CD14-positive monocyte (primary cell): ENCODE results near the gene TFAP2C. TPM values are rescaled to one million over a fixed set of nuclear protein-coding genes. Genes with fewer than 3 reads are reported as not detected.

ENCODE experiments used
- DNase-seq, 3 donors: peaks; one replicate each; pipeline ENCODE4 v3.0.0-alpha.2; 2011 to 2022
- H2AFZ ChIP-seq: 2 replicates; pipeline ENCODE4 v1.6.0; 2012; ENCODE audit warnings: mild to moderate bottlenecking, low read depth, low read length, inconsistent platforms; ENCODE audit not compliant: insufficient read depth, poor library complexity, severe bottlenecking
- H3K27ac ChIP-seq, 2 donors: 1 replicate in 1 of 2; 2 replicates in 1 of 2; pipeline ENCODE4 v1.5.1; 2012 to 2013; ENCODE audit warnings: low read length in 2 of 2, control low read depth in 1 of 2, inconsistent platforms in 1 of 2, low read depth in 1 of 2, mild to moderate bottlenecking in 1 of 2
- H3K27me3 ChIP-seq, 2 donors: one replicate each; pipeline versions ENCODE4 v1.6.0 to v1.6.1; 2011 to 2013; ENCODE audit warnings: low read length in 2 of 2; ENCODE audit not compliant: control insufficient read depth in 2 of 2, insufficient read depth in 2 of 2
- H3K36me3 ChIP-seq, 2 donors: replicated peaks in 1 of 2; 1 replicate in 1 of 2; 2 replicates in 1 of 2; pipeline versions ENCODE4 v1.5.1 to v1.6.1; 2012 to 2013; ENCODE audit warnings: low read length in 2 of 2, control low read depth in 1 of 2, inconsistent platforms in 1 of 2, mild to moderate bottlenecking in 1 of 2; ENCODE audit not compliant: insufficient read depth in 2 of 2, control insufficient read depth in 1 of 2
- H3K4me1 ChIP-seq, 2 donors: 1 replicate in 1 of 2; 2 replicates in 1 of 2; pipeline versions ENCODE4 v1.5.1 to v1.6.1; 2012 to 2013; ENCODE audit warnings: low read length in 2 of 2, control low read depth in 1 of 2, inconsistent platforms in 1 of 2, mild to moderate bottlenecking in 1 of 2, moderate library complexity in 1 of 2; ENCODE audit not compliant: insufficient read depth in 2 of 2, control insufficient read depth in 1 of 2
- H3K4me2 ChIP-seq: replicated peaks from 2 replicates; pipeline ENCODE3; 2012; ENCODE audit warnings: low read length, moderate library complexity, mild to moderate bottlenecking; ENCODE audit not compliant: poor library complexity, severe bottlenecking; ENCODE audit errors: extremely low read depth
- H3K4me3 ChIP-seq, 3 experiments: fragments of 200-600 bp in 1 of 3; sonication (generic) in 1 of 3; replicated peaks in 1 of 3; 1 replicate in 2 of 3; 2 replicates in 1 of 3; pipeline ENCODE4 v1.5.1; 2011 to 2013; ENCODE audit warnings: low read length in 3 of 3, mild to moderate bottlenecking in 3 of 3, control low read depth in 2 of 3, low read depth in 2 of 3, inconsistent platforms in 1 of 3, moderate library complexity in 1 of 3
- H3K79me2 ChIP-seq: 2 replicates; pipeline ENCODE4 v1.6.0; 2012; ENCODE audit warnings: mild to moderate bottlenecking, control low read depth, inconsistent platforms, low read length, moderate library complexity; ENCODE audit not compliant: insufficient read depth
- H3K9ac ChIP-seq: 2 replicates; pipeline ENCODE4 v1.6.0; 2017; ENCODE audit warnings: low read length, mild to moderate bottlenecking; ENCODE audit not compliant: insufficient read depth, poor library complexity, severe bottlenecking
- H3K9me3 ChIP-seq, 2 donors: replicated peaks in 1 of 2; 1 replicate in 1 of 2; 2 replicates in 1 of 2; pipeline versions ENCODE4 v1.5.1 to v1.6.1; 2012 to 2013; ENCODE audit warnings: low read length in 2 of 2, control low read depth in 1 of 2; ENCODE audit not compliant: control insufficient read depth in 1 of 2, insufficient read depth in 1 of 2
- H4K20me1 ChIP-seq: 2 replicates; pipeline ENCODE4 v1.6.0; 2012; ENCODE audit warnings: mild to moderate bottlenecking, low read length, control low read depth, moderate library complexity; ENCODE audit not compliant: insufficient read depth
- H3K27ac Mint-ChIP-seq, 7 donors: one replicate each; pipeline ENCODE4 v1.8.0; 2020; ENCODE audit warnings: mild to moderate bottlenecking in 7 of 7, mixed read lengths in 7 of 7, moderate library complexity in 6 of 7, inconsistent platforms in 2 of 7
- H3K27me3 Mint-ChIP-seq, 3 donors: one replicate each; pipeline ENCODE4 v1.8.0; 2021 to 2022; ENCODE audit warnings: low read depth in 3 of 3, mild to moderate bottlenecking in 3 of 3, mixed read lengths in 3 of 3, moderate library complexity in 3 of 3, inconsistent platforms in 1 of 3
- H3K36me3 Mint-ChIP-seq, 2 donors: one replicate each; pipeline ENCODE4 v1.8.0; 2020; ENCODE audit warnings: mixed read lengths in 2 of 2, inconsistent platforms in 1 of 2, mild to moderate bottlenecking in 1 of 2
- H3K4me1 Mint-ChIP-seq: one replicate; pipeline ENCODE4 v1.8.0; 2020; ENCODE audit warnings: mild to moderate bottlenecking, mixed read lengths
- H3K4me3 Mint-ChIP-seq, 2 donors: one replicate each; pipeline ENCODE4 v1.8.0; 2020; ENCODE audit warnings: mild to moderate bottlenecking in 2 of 2, mixed read lengths in 2 of 2, moderate library complexity in 1 of 2
- H3K9me3 Mint-ChIP-seq, 7 donors: one replicate each; pipeline ENCODE4 v1.8.0; 2020 to 2022; ENCODE audit warnings: mixed read lengths in 7 of 7, mild to moderate bottlenecking in 6 of 7, moderate library complexity in 6 of 7, inconsistent platforms in 2 of 7
- WGBS: methylation state at CpG from one replicate; pipeline ENCODE4 v1.1.5; 2013; ENCODE audit warnings: missing lambda C conversion rate; ENCODE audit not compliant: insufficient coverage; 5-methylcytosine and 5-hydroxymethylcytosine counted together
- intact Hi-C, 2 donors: fragments of 100-400 bp; cut with micrococcal nuclease; formaldehyde crosslinking; loops; one replicate each; pipeline versions ENCODE4 v1.15.0 to v1.15.1; 2023
- polyA plus RNA-seq, 3 donors: library from polyadenylated mRNA; depleted of rRNA in 1 of 3; unstranded in 2 of 3; stranded (reverse) in 1 of 3; fragments of 300-500 nt in 2 of 3; fragments of >200 nt in 1 of 3; fragmentation: Illumina TruSeq in 2 of 3; gene quantifications; 1 replicate in 2 of 3; 2 replicates in 1 of 3; pipeline ENCODE4 v1.2.3, GENCODE V29; 2012 to 2021
- TF ChIP-seq, protein P1 (sequence below): fragments of 200-600 bp; IDR thresholded peaks from one replicate; pipeline ENCODE4 v1.8.0; 2022; ENCODE audit warnings: antibody characterized with exemption, mild to moderate bottlenecking

TFAP2C gene
- polyA plus RNA-seq, 3 donors: not detected

GRCh38 chr20:56636716-56637115 is 7.6 kb downstream of the TFAP2C start:
- no peak overlapping the region for H3K4me3 Mint-ChIP-seq

GRCh38 chr20:56637576-56637975 is 8.5 kb downstream of the TFAP2C start:
- no peak overlapping the region for H3K4me2 ChIP-seq
- WGBS: 93% methylated on average over 9 of the region's 10 CpGs
- H3K36me3 Mint-ChIP-seq: no peaks in the 10 kb centered on the region

More at GRCh38 chr20:56636716-56637115, 7.6 kb downstream of the TFAP2C start:
- Mint-ChIP-seq H3K27ac (no peak overlapping the region), H3K27me3 (peaks cover 39 to 58% (median 46%) of the 10 kb centered on the region in 3 donors), H3K36me3 (no peaks in the 10 kb centered on the region), H3K9me3 (peaks cover 0 to 3% (median 0%) of the 10 kb centered on the region in 7 donors), H3K4me1 (no peaks in the 10 kb centered on the region)
- Histone ChIP-seq H3K4me3 (no peak overlapping the region), H3K9ac (no peak overlapping the region), H3K27me3 (peaks cover 28 to 53% of the 10 kb centered on the region in 2 donors), H3K4me1 (no peaks in the 10 kb centered on the region), H3K79me2 (no peaks in the 10 kb centered on the region), H2AFZ (no peak overlapping the region), H3K9me3 (no peaks in the 10 kb centered on the region), H3K27ac (no peak overlapping the region), H3K36me3 (no peaks in the 10 kb centered on the region), H3K4me2 (no peak overlapping the region), H4K20me1 (no peaks in the 10 kb centered on the region)
- no peak for DNase-seq
- TF ChIP-seq, protein P1, sequence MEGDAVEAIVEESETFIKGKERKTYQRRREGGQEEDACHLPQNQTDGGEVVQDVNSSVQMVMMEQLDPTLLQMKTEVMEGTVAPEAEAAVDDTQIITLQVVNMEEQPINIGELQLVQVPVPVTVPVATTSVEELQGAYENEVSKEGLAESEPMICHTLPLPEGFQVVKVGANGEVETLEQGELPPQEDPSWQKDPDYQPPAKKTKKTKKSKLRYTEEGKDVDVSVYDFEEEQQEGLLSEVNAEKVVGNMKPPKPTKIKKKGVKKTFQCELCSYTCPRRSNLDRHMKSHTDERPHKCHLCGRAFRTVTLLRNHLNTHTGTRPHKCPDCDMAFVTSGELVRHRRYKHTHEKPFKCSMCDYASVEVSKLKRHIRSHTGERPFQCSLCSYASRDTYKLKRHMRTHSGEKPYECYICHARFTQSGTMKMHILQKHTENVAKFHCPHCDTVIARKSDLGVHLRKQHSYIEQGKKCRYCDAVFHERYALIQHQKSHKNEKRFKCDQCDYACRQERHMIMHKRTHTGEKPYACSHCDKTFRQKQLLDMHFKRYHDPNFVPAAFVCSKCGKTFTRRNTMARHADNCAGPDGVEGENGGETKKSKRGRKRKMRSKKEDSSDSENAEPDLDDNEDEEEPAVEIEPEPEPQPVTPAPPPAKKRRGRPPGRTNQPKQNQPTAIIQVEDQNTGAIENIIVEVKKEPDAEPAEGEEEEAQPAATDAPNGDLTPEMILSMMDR: no peak
- intact Hi-C loops: no loop called here
- no CpG with 5 or more reads among the region's 3 CpGs for WGBS

More at GRCh38 chr20:56637576-56637975, 8.5 kb downstream of the TFAP2C start:
- Histone ChIP-seq H2AFZ (no peak overlapping the region), H3K4me3 (no peak overlapping the region), H3K9ac (no peak overlapping the region), H3K9me3 (no peaks in the 10 kb centered on the region), H4K20me1 (no peaks in the 10 kb centered on the region), H3K27me3 (peaks cover 20 to 44% of the 10 kb centered on the region in 2 donors), H3K4me1 (no peaks in the 10 kb centered on the region), H3K79me2 (no peaks in the 10 kb centered on the region), H3K27ac (no peak overlapping the region), H3K36me3 (no peaks in the 10 kb centered on the region)
- Mint-ChIP-seq H3K27me3 (peaks cover 32 to 52% (median 37%) of the 10 kb centered on the region in 3 donors), H3K9me3 (peaks cover 0 to 3% (median 0%) of the 10 kb centered on the region in 7 donors), H3K27ac (no peak overlapping the region), H3K4me3 (peak overlapping the region in 1 of 2 donors; percentile 18), H3K4me1 (no peaks in the 10 kb centered on the region)
- no peak for DNase-seq
- intact Hi-C loops: no loop called here
- TF ChIP-seq, protein P1: no peak
